ENCODE data around the gene FAM131A. TPM values are rescaled to one million over a fixed set of nuclear protein-coding genes. Genes with fewer than 3 reads are reported as not detected.

The FAM131A gene
- total and polyA plus RNA-seq, 10 of the 15 experiments (the other 5 are each of a cell fraction or from before 2014, with no cell fraction given): 0.31 to 4.5 (median 1.5) TPM

- BruUV-seq (replicated peaks): no TSS peak
- CTCF ChIA-PET: no interaction called here
- H3K9ac ChIP-seq (ENCODE audit: control insufficient read depth, insufficient read depth, low read length): no peak overlapping the region
- in situ Hi-C loops (cut with MboI) (no loop called here), intact Hi-C loops (cut with micrococcal nuclease; ENCODE audit: unreplicated experiment) (no loop called here)
- no peaks in the 10 kb centered on the region for H3K79me2 ChIP-seq (ENCODE audit: control insufficient read depth, insufficient read depth, low read length)
- DNase-seq (ENCODE audit: low read depth, low spot score) (no peak), ATAC-seq (no peak), FAIRE-seq (no peak)
- WGBS (ENCODE audit: insufficient coverage, insufficient replicate concordance, low lambda C conversion rate, missing lambda C conversion rate): 57% methylated on average over 5 of the region's 5 CpGs
- no peaks in the 10 kb centered on the region for H4K20me1 ChIP-seq (ENCODE audit: control insufficient read depth, insufficient read depth)
- H3K4me2 ChIP-seq (ENCODE audit: control insufficient read depth, insufficient read depth): no peak overlapping the region
- H3K9me3 ChIP-seq (replicated peaks; ENCODE audit: control insufficient read depth, insufficient read depth, low read length): no peaks in the 10 kb centered on the region
- H3K4me1 ChIP-seq (ENCODE audit: control insufficient read depth, insufficient read depth, low read length): peaks cover 3% of the 10 kb centered on the region; the same call in 1 of the 2 replicates
- POLR2A ChIA-PET: no interaction called here
- SMC1A ChIA-PET (ENCODE audit: uncharacterized antibody, unreplicated experiment): no interaction called here
- no peaks in the 10 kb centered on the region for H3K27me3 ChIP-seq (replicated peaks in 1 of 2; ENCODE audit: control insufficient read depth in 2 of 2, insufficient read depth in 2 of 2, low read length in 1 of 2)
- no peak overlapping the region for H2AFZ ChIP-seq (ENCODE audit: control insufficient read depth, low read depth, low read length)
- no peak overlapping the region for H3K4me3 ChIP-seq
- no peak for TF ChIP-seq BCLAF1 (IDR thresholded peaks at IDR 0.05)
- TF ChIP-seq MTA3 (IDR thresholded peaks at IDR 0.05; ENCODE audit: borderline replicate concordance, low read length): no peak
- TF ChIP-seq NR2C2 (IDR thresholded peaks at IDR 0.05; ENCODE audit: borderline replicate concordance, control insufficient read depth, insufficient read length, low read depth): no peak
- TF ChIP-seq POLR2AphosphoS2 (IDR thresholded peaks at IDR 0.05; ENCODE audit: low read depth, low read length): no peak
- no peak for TF ChIP-seq NKRF (conservative IDR thresholded peaks at IDR 0.05)
- TF ChIP-seq HSF1 (IDR thresholded peaks at IDR 0.05; ENCODE audit: low read depth, low read length): no peak
- RAD21 ChIA-PET (ENCODE audit: unreplicated experiment): no interaction called here
- H3K27ac ChIP-seq (ENCODE audit: control insufficient read depth, insufficient read depth): no peak overlapping the region
- H3K36me3 ChIP-seq (ENCODE audit: control insufficient read depth in 2 of 2, insufficient read depth in 2 of 2, low read length in 1 of 2): no peaks in the 10 kb centered on the region
Measured at GRCh38 chr3:184343200-184343876, 5.9 kb downstream of the FAM131A start.
